Keratinocyte (primary cell): ENCODE data around the gene ASS1. TPM values are rescaled to one million over a fixed set of nuclear protein-coding genes. Genes with fewer than 3 reads are reported as not detected.
A peak's percentile ranks its signal among the peaks of the same experiment; 100 is the strongest.

Source experiments
- DNase-seq: peaks from one replicate; pipeline ENCODE4 v3.0.0-alpha.2; 2011; ENCODE audit warnings: low read depth, missing footprints, low spot score
- FAIRE-seq: peaks from 2 replicates; lab custom pipeline; 2011; peaks lifted over from hg19 to GRCh38; lab: Jason Lieb, UNC
- H2AFZ ChIP-seq: 2 replicates; pipeline ENCODE4 v1.6.0; 2012; ENCODE audit warnings: low read length, control low read depth, inconsistent platforms; ENCODE audit not compliant: control insufficient read depth
- H3K27ac ChIP-seq: 2 replicates; pipeline ENCODE4 v1.5.1; 2011; ENCODE audit warnings: low read length; ENCODE audit not compliant: control insufficient read depth, insufficient read depth
- H3K27me3 ChIP-seq: 3 replicates; pipeline ENCODE4 v1.6.0; 2011; ENCODE audit warnings: low read length; ENCODE audit not compliant: control insufficient read depth, insufficient read depth; ENCODE audit errors: extremely low read depth
- H3K36me3 ChIP-seq, 2 experiments: 2 replicates in 1 of 2; 3 replicates in 1 of 2; pipeline ENCODE4 v1.5.1; 2011; ENCODE audit warnings: low read length in 2 of 2, mild to moderate bottlenecking in 1 of 2; ENCODE audit not compliant: control insufficient read depth in 2 of 2, insufficient read depth in 2 of 2; ENCODE audit errors: extremely low read depth in 1 of 2
- H3K4me1 ChIP-seq: 3 replicates; pipeline ENCODE4 v1.5.1; 2011; ENCODE audit warnings: low read length; ENCODE audit not compliant: control insufficient read depth, insufficient read depth; ENCODE audit errors: extremely low read depth
- H3K4me2 ChIP-seq: 3 replicates; pipeline ENCODE4 v1.6.0; 2011; ENCODE audit warnings: low read depth, low read length; ENCODE audit not compliant: control insufficient read depth, insufficient read depth; ENCODE audit errors: extremely low read depth
- H3K4me3 ChIP-seq, 3 experiments: fragments of 200-600 bp in 1 of 3; sonication (generic) in 1 of 3; 2 replicates in 2 of 3; 3 replicates in 1 of 3; pipeline ENCODE4 v1.5.1; 2011 to 2016; ENCODE audit warnings: low read length in 3 of 3, mild to moderate bottlenecking in 3 of 3, control low read depth in 2 of 3, inconsistent platforms in 1 of 3, low read depth in 1 of 3, mixed read lengths in 1 of 3, mixed run types in 1 of 3, moderate library complexity in 1 of 3; ENCODE audit not compliant: control insufficient read depth in 2 of 3, insufficient read depth in 2 of 3; ENCODE audit errors: extremely low read depth in 1 of 3
- H3K79me2 ChIP-seq: 2 replicates; pipeline ENCODE4 v1.6.0; 2012; ENCODE audit warnings: low read length; ENCODE audit not compliant: control insufficient read depth, insufficient read depth
- H3K9ac ChIP-seq: 3 replicates; pipeline ENCODE4 v1.6.0; 2011; ENCODE audit warnings: low read length; ENCODE audit not compliant: control insufficient read depth, insufficient read depth; ENCODE audit errors: extremely low read depth
- H3K9me1 ChIP-seq: 3 replicates; pipeline ENCODE4 v1.6.0; 2011; ENCODE audit warnings: low read length; ENCODE audit not compliant: control insufficient read depth, insufficient read depth; ENCODE audit errors: extremely low read depth
- H3K9me3 ChIP-seq: 2 replicates; pipeline ENCODE4 v1.5.1; 2012; ENCODE audit warnings: low read depth, low read length; ENCODE audit not compliant: control insufficient read depth
- H4K20me1 ChIP-seq: 3 replicates; pipeline ENCODE4 v1.6.0; 2011; ENCODE audit warnings: low read length; ENCODE audit not compliant: control insufficient read depth, insufficient read depth; ENCODE audit errors: extremely low read depth
- CTCF ChIP-seq, 3 experiments: IDR thresholded peaks in 1 of 3; conservative IDR thresholded peaks in 1 of 3; optimal IDR thresholded peaks in 1 of 3; 2 replicates in 2 of 3; 3 replicates in 1 of 3; pipeline versions ENCODE3 to v1.5.1; 2011; ENCODE audit warnings: low read length in 3 of 3, mild to moderate bottlenecking in 3 of 3, moderate library complexity in 2 of 3, control low read depth in 1 of 3, inconsistent platforms in 1 of 3; ENCODE audit not compliant: insufficient read depth in 2 of 3; ENCODE audit errors: extremely low read depth in 1 of 3
- EZH2 ChIP-seq: IDR thresholded peaks from one replicate; pipeline ENCODE4 v1.6.1; 2012; ENCODE audit warnings: inconsistent platforms, mild to moderate bottlenecking, low read length, moderate library complexity
- dilution Hi-C: fragments of 300-500 bp; cut with MboI; formaldehyde crosslinking; loops from one replicate; pipeline ENCODE4 v1.7.0; 2020; ENCODE audit warnings: low sequenced_read_pairs; ENCODE audit not compliant: extremely low pct_ligation_motif_present
- polyA plus RNA-seq, 5 experiments: library from polyadenylated mRNA; depleted of rRNA in 3 of 5; stranded (reverse) in 3 of 5; stranded (forward) in 1 of 5; unstranded in 1 of 5; fragments of >200 nt; gene quantifications; 1 replicate in 1 of 5; 2 replicates in 3 of 5; 3 replicates in 1 of 5; pipeline versions ENCODE4 v1.2.1 to v1.2.3, GENCODE V29; 2011 to 2012; ENCODE audit warnings: missing spikeins in 2 of 5, low read depth in 1 of 5, low replicate concordance in 1 of 5

Gene ASS1
- polyA plus RNA-seq, 1 donor (not counting 4 experiments of a cell fraction or from before 2014, with no cell fraction given) = 52.4 TPM

DNA sequence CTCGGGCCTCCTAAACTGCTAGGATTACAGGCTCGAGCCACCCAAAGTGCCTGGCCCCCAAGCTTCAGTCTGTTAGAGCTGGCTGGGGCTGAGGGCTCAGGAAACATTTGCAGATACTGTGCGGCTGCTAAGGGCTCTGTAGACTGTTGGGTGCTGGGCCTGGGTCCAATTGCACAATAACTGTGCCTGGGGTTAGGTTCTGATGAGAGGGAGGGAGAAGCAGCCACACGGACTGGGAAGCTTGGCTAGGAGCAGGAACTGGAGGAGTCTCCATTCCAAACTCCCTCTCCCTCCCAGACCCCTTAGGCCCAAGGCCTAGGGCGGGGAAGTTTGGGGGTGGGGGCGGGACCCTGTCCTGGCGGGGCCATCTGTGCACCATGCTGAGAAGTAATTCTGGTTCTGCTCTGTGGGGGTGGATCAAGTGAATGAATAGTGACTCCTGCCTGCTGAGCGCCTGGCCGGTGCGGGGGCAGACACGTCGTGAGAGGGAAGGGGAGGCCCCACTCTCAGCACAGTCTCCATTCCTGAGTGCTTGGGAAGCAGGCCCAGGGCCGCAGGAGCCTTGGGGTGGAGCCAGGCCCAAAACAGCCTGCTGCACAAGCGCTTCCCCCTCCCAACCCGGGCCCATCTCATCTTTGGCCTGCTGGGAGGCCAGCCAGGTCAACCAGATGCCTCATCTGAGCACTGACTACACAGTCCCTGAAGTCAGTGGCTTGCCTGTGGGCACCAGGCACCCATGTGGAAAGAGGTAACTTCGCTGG lies 1.5 kb downstream of the ASS1 start:
- Histone ChIP-seq H3K4me3 (peak overlapping the region in 1 of 3 experiments; percentile 69), H3K27ac (peak overlapping the region; percentile 14), H4K20me1 (no peaks in the 10 kb centered on the region), H3K79me2 (no peaks in the 10 kb centered on the region), H3K27me3 (peaks cover 16% of the 10 kb centered on the region), H3K4me1 (peaks cover 41% of the 10 kb centered on the region), H3K9me1 (no peaks in the 10 kb centered on the region), H3K9me3 (no peaks in the 10 kb centered on the region), H3K9ac (peak overlapping the region; percentile 33), H3K36me3 (no peaks in the 10 kb centered on the region), H2AFZ (no peak overlapping the region), H3K4me2 (peak overlapping the region; percentile 87)
- no peak for TF ChIP-seq EZH2
- no peak for TF ChIP-seq CTCF (optimal IDR thresholded peaks at IDR 0.05 in 1 of 3, IDR thresholded peaks at IDR 0.05 in 1 of 3, conservative IDR thresholded peaks at IDR 0.05 in 1 of 3; ENCODE audit: extremely low read depth in 1 of 3, insufficient read depth in 2 of 3, low read length in 3 of 3)
- DNase-seq = no peak
- no peak for FAIRE-seq
- dilution Hi-C loops = no loop called here

GRCh38 chr9:130447193-130447816 lies 2.5 kb downstream of the ASS1 start:
- DNase-seq = no peak
- dilution Hi-C loops = no loop called here
- H4K20me1 ChIP-seq = peaks cover under 1% of the 10 kb centered on the region
- peaks cover 16% of the 10 kb centered on the region for H3K27me3 ChIP-seq
- no peaks in the 10 kb centered on the region for H3K9me1 ChIP-seq
- H3K36me3 ChIP-seq = no peaks in the 10 kb centered on the region
- H2AFZ ChIP-seq = no peak overlapping the region
- no peak overlapping the region for H3K27ac ChIP-seq
- H3K4me3 ChIP-seq = no peak overlapping the region
- no peak for TF ChIP-seq CTCF (optimal IDR thresholded peaks at IDR 0.05 in 1 of 3, IDR thresholded peaks at IDR 0.05 in 1 of 3, conservative IDR thresholded peaks at IDR 0.05 in 1 of 3; ENCODE audit: extremely low read depth in 1 of 3, insufficient read depth in 2 of 3, low read length in 3 of 3)
- no peaks in the 10 kb centered on the region for H3K79me2 ChIP-seq
- FAIRE-seq = no peak
- no peak overlapping the region for H3K4me2 ChIP-seq
- peaks cover 48% of the 10 kb centered on the region for H3K4me1 ChIP-seq
- no peaks in the 10 kb centered on the region for H3K9me3 ChIP-seq
- H3K9ac ChIP-seq = no peak overlapping the region
